Kasumi-1 (cell line): ENCODE results near the gene NPDC1.
"Not testable (repeated sequence)": the region's sequence is repeated elsewhere in the genome, so short reads cannot be mapped to it uniquely, and the experiment has no call there.

Experiments
- DNase-seq, 2 experiments: peaks; one replicate each; lab custom pipeline; 2025; lab: John Stamatoyannopoulos, UW

NPDC1 gene

GRCh38 chr9:137011907-137012675, 33.9 kb downstream of the NPDC1 start:
- DNase-seq: no peak

- no peak for DNase-seq
Observed at GRCh38 chr9:137011156-137011555, 34.8 kb downstream of the NPDC1 start.

- no peak for DNase-seq
Observed at GRCh38 chr9:137009938-137010732, 35.8 kb downstream of the NPDC1 start.

GRCh38 chr9:137009217-137009616, 36.8 kb downstream of the NPDC1 start:
- DNase-seq: no peak

- DNase-seq: no peak
Observed at GRCh38 chr9:137008312-137008711, 37.7 kb downstream of the NPDC1 start.

GRCh38 chr9:137007816-137008270, 38.1 kb downstream of the NPDC1 start:
- DNase-seq: no peak

GRCh38 chr9:137007108-137007815, 38.7 kb downstream of the NPDC1 start:
- no peak for DNase-seq

GRCh38 chr9:137006116-137007003, 39.6 kb downstream of the NPDC1 start:
- DNase-seq: no peak

GRCh38 chr9:137004285-137004684, 41.7 kb downstream of the NPDC1 start:
- not testable (repeated sequence) for DNase-seq

- no peak for DNase-seq
Observed at GRCh38 chr9:137002646-137003041, 43.3 kb downstream of the NPDC1 start.

- no peak for DNase-seq
Observed at GRCh38 chr9:137001857-137002645, 43.9 kb downstream of the NPDC1 start.

GRCh38 chr9:137000177-137000930, 45.6 kb downstream of the NPDC1 start:
- DNase-seq: peak; percentile 51 to 57

GRCh38 chr9:136997830-136998234, 48.1 kb downstream of the NPDC1 start:
- DNase-seq: no peak

- no peak for DNase-seq
Observed at GRCh38 chr9:136997371-136997770, 48.6 kb downstream of the NPDC1 start.

- peak in 1 of 2 experiments; percentile 22 for DNase-seq
Observed at GRCh38 chr9:136996361-136997292, 49.4 kb downstream of the NPDC1 start, which contains the start of gene CLIC3. CLIC3 (minus strand) TSS chr9:136996568; CDS start chr9:136996543, 25 bp downstream.

GRCh38 chr9:136995772-136996311, 50.1 kb downstream of the NPDC1 start:
- DNase-seq: no peak

- no peak for DNase-seq
Observed at GRCh38 chr9:136995362-136995761, 50.6 kb downstream of the NPDC1 start.

- no peak for DNase-seq
Observed at GRCh38 chr9:136994888-136995230, 51.1 kb downstream of the NPDC1 start.
